Mammary epithelial cell (primary cell): Measurements from ENCODE around the gene TRPV5.

Source experiments
- CTCF ChIP-seq, 2 donors: IDR thresholded peaks in 1 of 2; conservative IDR thresholded peaks in 1 of 2; 2 replicates each; pipeline ENCODE4 v1.5.1; 2011 to 2012; ENCODE audit warnings: inconsistent platforms in 2 of 2, low read length in 2 of 2, mild to moderate bottlenecking in 2 of 2, control low read depth in 1 of 2, low read depth in 1 of 2; ENCODE audit not compliant: insufficient read depth in 1 of 2; ENCODE audit errors: extremely low read depth in 1 of 2
- EZH2 ChIP-seq: IDR thresholded peaks from 2 replicates; pipeline ENCODE4 v1.6.1; 2012; ENCODE audit warnings: low read length, inconsistent platforms, borderline replicate concordance

- TF ChIP-seq CTCF (conservative IDR thresholded peaks at IDR 0.05 in 1 of 2, IDR thresholded peaks at IDR 0.05 in 1 of 2; ENCODE audit: extremely low read depth in 1 of 2, insufficient read depth in 1 of 2, low read depth in 1 of 2, low read length in 2 of 2) (no peak), EZH2 (no peak)
These were observed 10.2 kb upstream of the TRPV5 start for GRCh38 chr7:142943706-142944268.
